D721Med (cell line): ENCODE measurements around the gene TNS1.

Experiments
- DNase-seq: peaks from one replicate; pipeline ENCODE4 v3.0.0; 2011; ENCODE audit warnings: low spot score; ENCODE audit not compliant: insufficient read length
- FAIRE-seq: peaks from 2 replicates; lab custom pipeline; 2011; peaks lifted over from hg19 to GRCh38; lab: Jason Lieb, UNC
- TF ChIP-seq, protein P1 (sequence below): IDR thresholded peaks from 2 replicates; pipeline ENCODE4 v1.5.1; 2012; ENCODE audit warnings: mild to moderate bottlenecking, control low read depth; ENCODE audit not compliant: insufficient read depth; ENCODE audit errors: missing control alignments

Gene TNS1

DNA sequence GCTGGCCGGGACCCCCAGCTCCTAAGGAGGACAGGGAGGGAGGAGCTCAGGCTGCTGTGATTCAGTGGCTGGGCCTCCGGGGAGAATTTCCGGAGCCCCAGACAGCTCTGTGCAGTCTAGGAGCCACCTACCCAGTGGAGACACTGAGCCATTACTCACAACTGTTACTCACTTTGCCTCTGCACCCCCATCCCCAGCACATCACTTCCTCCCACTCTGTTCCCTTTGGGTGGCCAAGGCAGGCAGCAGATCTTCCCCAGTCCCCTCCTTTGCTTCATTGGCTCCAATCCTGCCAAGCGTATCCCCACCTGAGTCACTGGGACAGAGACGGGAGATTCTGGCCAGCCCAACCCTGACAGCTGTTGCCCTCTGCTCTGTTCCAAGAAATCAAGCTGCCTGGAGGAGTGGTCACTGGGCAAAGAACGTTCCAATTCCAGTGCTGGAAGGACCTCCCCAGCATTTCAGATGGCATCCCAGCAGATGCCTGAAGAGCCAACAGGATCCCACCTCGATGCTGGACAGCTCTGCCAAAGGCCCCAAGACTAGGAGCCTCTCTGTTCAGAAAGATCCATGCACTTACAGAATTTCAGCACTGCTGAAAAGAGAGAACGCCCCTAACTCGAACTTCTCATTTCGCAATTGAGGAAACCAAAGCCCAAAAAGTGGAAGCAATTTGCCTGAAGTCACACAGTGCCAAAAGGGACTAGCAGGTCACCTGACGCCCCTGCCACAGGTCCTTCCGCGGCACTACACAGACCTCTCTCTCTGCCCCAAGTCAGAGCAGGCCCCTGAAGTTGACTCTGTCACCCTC, 68.3 kb downstream of the TNS1 start:
- no peak for FAIRE-seq
- no peak for DNase-seq
- TF ChIP-seq, protein P1, sequence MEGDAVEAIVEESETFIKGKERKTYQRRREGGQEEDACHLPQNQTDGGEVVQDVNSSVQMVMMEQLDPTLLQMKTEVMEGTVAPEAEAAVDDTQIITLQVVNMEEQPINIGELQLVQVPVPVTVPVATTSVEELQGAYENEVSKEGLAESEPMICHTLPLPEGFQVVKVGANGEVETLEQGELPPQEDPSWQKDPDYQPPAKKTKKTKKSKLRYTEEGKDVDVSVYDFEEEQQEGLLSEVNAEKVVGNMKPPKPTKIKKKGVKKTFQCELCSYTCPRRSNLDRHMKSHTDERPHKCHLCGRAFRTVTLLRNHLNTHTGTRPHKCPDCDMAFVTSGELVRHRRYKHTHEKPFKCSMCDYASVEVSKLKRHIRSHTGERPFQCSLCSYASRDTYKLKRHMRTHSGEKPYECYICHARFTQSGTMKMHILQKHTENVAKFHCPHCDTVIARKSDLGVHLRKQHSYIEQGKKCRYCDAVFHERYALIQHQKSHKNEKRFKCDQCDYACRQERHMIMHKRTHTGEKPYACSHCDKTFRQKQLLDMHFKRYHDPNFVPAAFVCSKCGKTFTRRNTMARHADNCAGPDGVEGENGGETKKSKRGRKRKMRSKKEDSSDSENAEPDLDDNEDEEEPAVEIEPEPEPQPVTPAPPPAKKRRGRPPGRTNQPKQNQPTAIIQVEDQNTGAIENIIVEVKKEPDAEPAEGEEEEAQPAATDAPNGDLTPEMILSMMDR, result no peak

DNA sequence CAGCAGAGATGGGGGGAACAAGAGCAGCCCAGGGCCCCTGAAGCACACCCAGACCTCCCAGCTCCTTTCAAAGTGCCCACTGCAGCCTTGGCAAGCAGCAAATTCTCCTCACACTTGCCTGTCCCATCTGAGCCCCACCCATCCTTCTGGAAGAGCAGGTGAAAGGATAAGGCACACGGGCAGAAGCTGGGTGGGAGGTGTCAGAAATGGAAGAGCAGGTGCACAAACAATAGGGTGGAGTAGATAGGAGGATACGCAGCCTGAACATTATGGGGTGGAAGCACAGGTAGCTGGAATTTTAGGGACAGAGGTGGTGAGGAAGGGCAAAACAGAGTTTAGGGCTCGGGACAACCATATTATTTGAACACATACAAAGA, 69.2 kb downstream of the TNS1 start:
- no peak for DNase-seq
- no peak for FAIRE-seq
- TF ChIP-seq, protein P1, result no peak

DNA sequence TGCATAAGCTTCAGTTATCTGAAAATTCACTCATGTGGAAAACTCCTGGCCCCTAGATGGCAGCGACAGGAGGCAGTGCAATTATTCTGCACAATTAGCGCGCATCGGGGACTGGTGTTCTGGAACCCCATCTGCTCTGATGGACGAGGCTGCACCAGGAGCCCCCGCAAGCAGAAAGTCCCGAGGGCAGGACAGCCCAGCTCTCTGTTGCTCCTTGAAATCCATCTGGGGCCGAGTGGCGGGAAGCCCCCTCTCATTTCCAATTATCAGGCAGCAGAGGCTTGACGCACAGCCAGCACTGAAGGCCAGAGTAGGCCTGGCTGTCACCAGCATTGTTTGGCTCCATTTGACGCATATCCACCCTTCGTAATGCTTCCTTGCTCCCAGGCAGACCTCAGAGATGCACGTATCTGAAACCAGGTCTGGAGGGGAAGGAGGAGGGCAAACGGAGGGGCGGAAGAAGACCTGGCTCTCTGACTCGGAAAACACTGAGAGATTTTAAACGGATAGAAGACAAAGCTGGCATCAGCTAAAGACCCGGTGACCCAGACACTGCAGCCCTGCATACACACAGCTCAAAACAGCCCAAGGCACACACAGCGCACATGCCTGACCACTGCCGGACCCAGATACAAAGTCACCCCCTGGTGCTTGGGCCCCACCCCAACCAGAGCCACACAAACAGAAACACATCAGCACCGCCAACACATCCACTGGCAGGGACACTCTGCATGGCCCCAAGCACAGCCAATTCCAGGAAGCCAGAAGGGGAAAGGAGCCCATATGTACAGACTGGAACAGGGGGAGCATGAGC, 69.8 kb downstream of the TNS1 start:
- DNase-seq, result no peak
- FAIRE-seq, result no peak
- TF ChIP-seq, protein P1, result no peak

DNA sequence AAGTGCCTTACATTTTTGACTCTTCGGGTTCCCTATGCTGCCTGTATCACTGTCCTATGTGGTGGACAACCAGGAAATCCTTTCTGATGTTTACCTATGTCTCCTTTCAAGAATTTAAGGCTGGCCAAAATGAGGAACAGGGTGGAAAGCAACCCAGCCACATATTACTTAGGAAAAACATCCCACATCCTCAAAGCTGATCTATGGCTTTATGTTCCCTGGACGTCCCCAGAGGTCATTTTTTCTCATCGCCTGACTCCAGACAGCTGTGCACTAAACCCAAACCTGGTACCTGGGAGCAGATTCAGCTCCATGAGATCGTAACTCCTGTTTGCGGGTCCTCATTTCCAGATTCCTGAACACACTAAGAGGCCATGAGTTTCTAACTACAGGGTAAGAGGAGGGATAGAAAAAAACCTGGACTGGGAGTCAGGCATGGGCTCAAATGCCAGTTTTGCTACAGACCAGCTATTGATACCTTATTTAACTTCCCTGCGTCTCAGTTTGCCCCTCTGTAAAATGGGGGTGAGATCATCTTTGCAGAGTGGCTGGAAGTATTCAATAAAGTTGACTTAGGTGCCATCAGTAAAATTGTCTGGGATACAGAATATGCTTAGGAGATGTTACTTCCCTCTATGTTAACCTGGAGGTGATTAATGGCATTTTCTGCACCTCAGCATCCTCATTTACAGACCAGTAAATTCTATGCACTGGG, 70.8 kb downstream of the TNS1 start:
- TF ChIP-seq, protein P1, result no peak
- DNase-seq (no peak), FAIRE-seq (no peak)

DNA sequence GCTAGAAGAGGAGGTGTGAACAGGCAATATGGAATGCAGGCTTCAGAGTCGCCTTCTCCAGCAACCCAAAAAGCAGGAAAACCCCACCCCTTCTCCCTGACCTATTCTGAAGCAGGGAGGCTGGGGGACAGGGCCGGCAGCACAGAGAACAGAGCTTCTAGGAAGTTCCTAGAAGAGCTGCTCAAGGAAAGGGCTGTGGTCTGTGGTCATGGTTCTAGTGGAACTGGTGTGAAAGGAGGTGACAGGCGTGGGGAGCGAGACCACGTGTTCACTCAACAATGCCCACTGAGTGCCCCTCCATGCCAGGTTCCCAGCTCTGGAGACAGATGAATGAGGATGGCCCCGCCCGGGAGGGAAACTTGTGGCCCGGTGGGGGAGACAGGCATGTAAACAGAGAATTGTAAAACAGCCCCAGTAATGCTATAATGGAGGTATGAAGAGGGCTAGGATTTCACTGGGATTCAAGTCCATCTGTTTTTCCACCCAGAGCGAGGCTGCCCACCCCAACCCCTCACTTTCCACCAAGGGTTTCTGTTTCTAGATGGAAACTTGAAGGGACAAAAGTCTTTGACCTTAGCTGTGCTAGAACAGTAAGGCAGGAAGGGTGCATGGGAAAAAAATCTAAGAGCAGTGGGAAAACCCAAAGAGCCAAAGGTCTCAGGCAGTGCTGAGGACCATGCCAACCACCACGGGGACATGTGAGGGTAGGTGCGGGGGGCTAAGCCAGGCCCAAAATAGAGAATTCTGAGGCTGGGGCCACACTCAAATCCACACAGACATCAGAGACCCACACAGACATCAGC, 71.8 kb downstream of the TNS1 start:
- TF ChIP-seq, protein P1, result no peak
- DNase-seq (no peak), FAIRE-seq (no peak)

DNA sequence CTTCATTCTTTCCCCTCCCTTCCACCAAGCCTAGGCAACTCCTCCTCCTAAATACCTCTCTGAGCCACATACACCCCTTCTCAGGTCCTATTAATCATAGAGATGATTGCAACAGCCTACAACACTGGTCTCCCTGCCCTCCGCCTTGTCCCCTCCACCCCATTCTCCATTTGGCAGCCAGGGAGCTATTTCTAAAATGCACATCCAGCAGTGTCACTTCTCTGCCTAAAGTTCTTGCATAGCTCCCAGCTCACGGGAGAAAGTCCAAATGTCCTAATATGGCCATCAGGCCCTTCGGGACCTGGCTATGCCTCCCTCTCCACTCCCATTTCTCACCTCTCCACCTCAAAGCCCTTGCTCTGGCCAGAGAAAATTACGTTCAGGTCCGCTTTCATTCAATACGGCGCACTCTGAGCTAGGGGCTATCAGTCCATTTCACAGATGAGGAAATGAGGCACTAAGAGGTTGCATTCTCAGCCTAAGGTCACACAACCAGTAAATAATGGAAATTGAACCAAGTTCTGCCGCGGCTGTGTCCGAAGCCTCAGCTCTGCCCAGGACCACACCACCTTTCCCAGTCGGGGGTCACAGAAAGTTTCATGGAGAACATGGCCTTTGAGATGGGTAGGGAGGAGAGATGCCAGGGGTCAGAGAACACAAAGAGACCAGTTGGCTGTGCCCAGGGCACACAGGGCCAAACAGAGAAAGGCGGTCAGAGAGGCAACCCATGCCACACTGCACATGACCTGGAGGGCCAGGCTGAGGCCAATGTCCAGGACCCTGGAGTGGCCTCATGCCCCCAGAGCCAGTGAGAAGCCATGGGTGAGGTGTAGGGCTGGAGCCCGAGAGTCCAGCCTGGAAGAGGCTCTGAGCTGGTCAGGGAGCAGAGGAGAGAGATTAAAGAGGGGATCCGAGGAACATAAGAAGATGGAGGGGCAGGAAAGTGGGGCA, 72.8 kb downstream of the TNS1 start:
- no peak for DNase-seq
- FAIRE-seq, result no peak
- TF ChIP-seq, protein P1, result no peak
